ENCODE results near the gene ASGR2. TPM values are rescaled to one million over a fixed set of nuclear protein-coding genes. Genes with fewer than 3 reads are reported as not detected.
"Not testable (repeated sequence)": the region's sequence is repeated elsewhere in the genome, so short reads cannot be mapped to it uniquely, and the experiment has no call there.

ASGR2 gene
- not detected in 2 replicates for total RNA-seq (2014; rRNA removed; shearing (Covaris generic))
- not detected in 2 replicates for polyA plus RNA-seq (2014; cell fraction: nucleus; rRNA removed)

DNA sequence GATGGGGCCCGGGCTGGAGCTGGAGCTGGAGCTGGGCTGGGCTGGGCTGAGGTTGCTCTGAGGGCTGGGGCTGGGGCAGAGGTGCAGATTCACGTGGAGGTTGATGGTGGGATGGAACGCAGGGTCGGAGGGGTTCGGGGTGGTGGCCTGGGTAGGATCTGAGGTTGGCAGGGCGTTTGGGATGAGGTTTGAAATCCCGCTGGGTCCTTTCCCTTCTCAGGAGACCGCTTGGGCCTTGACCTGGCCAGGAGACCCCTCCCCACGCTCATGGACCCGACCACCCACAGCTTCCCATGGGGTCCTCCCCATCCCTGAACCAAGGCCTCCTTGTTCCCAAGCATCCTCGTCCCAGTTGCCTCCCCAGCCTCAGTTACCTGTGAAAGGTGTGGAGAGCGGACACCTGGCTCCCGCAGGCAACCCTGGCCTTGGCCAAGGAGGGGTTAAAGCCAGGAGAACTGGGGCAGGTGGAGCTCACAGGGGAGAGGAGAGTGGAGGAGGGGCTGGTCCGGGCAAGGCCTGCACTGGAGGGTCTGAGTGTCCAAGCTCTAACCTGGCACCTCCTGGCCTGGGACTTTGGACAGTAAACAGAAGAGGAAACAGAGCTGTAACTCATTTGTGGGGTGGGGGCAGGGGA is at the start of gene ASGR2:
TSS of gene ASGR2 (minus strand) at position 582 of the 634 bp plus-strand sequence. CDS start 582 bp downstream, outside the sequence.
- no peak for DNase-seq (ENCODE audit: extremely low read depth, low read depth)

DNA sequence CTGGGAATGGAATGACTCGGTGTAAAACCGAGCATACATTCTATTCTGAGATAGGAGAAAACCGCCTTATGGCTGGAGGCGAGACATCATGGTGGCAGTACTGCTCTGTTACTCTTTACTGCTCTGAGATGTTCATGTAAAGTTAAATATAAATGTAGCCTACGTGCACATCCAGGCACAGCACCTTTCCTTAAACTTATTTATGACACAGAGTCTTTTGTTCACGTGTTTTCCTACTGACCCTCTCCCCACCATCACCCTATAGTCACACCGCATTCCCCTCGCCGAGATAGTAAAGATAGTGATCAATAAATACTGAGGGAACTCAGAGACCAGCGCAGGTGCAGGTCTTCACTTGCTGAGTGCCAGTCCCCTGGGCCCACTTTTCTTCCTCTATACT is 44.9 kb upstream of the ASGR2 start:
- DNase-seq (ENCODE audit: extremely low read depth, low read depth), result not testable (repeated sequence)

DNA sequence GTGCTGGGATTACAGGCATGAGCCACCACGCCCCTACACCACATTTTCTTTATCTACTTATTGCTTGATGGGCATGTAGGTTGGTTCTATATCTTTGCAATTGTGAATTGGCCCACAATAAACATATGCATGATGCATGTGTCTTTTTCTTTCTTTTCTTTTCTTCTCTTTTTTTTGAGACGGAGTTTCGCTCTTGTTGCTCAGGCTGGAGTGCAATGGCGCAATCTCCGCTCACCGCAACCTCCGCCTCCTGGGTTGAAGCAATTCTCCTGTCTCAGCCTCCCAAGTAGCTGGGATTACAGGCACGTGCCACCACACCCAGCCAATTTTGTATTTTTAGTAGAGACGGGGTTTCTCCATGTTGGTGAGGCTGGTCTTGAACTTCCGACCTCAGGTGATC is 43.8 kb upstream of the ASGR2 start:
- DNase-seq (ENCODE audit: extremely low read depth, low read depth), result not testable (repeated sequence)

- no peak for DNase-seq (ENCODE audit: extremely low read depth, low read depth)
Observed at GRCh38 chr17:7156342-7156940, 41.8 kb upstream of the ASGR2 start.

DNA sequence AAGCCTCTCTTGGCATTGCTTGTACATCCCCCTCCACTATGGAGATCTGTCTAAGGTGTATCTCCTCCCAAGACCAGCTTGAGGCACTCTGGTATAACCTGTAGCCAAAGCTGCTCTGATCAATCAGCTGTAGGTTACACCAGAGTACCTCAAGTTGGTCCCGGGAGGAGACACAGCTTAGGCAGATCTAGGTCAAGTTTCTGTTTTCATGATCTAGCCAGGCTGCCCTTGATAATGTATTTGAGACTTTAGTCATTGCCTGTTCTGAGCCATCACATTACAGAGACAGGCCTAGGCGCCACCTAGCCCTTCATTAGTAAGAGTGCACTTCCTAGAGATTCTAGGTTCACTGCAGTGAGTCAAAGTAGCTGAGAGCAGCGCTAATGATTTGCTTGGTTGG is 33.1 kb upstream of the ASGR2 start:
- no peak for DNase-seq (ENCODE audit: extremely low read depth, low read depth)

DNA sequence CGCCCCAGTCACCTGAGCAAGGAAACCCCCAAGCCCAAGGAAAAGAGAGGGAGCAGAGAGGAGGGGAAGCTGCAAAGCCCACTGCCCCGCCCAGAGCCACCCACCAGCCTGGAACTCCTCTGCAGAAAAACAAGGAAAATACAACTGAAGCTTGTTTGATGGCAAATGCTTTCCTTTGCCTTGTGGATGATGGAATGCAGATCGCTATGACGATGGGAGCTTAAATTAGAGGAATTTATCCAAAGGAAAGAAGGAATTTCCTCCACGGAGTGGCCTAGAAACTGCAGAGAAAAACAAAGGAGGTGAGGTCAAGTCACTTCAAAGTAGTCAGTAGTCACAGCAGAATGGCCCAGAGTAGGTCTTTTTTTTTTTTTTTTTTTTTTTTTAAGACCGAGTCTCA is 31.5 kb upstream of the ASGR2 start:
- DNase-seq (ENCODE audit: extremely low read depth, low read depth), result no peak

- DNase-seq (ENCODE audit: extremely low read depth, low read depth), result no peak
Observed at GRCh38 chr17:7144213-7144612, 29.6 kb upstream of the ASGR2 start.

DNA sequence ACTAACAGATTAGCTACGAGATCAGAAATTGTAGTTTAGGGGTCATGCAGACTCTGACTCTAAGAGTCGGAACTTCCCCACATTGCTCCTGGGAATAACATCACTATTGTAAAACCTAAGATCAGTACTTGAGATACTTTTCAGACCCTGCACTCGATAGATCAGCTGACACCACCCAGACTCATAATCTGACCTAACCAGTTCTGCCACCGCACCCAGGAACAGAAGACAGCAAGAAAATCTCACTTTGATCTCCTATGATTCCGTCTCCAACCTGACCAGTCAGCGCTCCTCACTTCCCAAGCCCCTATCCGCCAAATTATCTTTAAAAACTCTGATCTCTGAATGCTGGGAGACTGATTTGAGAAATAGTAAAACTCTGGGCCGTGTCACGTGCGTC is 27.2 kb upstream of the ASGR2 start:
- DNase-seq (ENCODE audit: extremely low read depth, low read depth), result no peak

GRCh38 chr17:7139400-7139799 is 24.8 kb upstream of the ASGR2 start:
- no peak for DNase-seq (ENCODE audit: extremely low read depth, low read depth)

GRCh38 chr17:7138800-7139381 is 24.3 kb upstream of the ASGR2 start:
- no peak for DNase-seq (ENCODE audit: extremely low read depth, low read depth)

DNA sequence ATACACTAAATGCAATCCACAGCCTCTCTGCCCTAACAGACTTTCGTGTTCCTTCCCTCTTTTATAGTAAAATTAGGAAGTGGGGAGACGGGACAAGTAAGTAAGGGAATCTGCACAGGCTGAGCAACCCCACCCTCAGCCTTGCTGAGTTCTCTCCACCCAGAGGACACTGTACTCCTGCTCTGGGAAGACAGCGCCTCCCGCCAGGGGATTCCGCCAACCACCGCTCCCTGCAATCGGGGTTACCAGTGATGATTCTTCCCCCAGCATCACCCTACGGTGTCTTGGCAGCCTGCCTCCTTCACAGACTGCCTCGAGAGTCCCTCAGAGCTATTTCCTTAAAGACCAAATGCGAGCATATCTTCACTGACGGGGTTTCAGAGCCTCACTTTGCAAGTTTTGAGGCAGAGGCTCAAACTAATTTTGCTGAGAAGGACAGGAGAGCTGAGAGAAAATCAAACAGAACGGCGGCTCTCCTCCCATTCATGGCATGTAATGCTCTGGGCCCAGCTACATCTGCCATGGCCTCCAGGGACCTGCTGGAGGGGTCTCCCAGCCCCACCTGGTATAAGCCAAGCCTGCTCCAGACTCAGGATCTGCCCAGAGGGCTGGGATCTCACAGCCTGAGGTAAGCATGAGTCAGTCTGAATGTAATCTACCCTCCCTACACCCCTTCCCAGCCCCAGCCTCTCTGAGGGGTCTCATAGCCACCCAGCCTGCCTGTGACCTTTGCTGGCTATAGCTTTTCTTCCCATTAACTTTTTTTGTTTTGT is 22.7 kb upstream of the ASGR2 start:
- DNase-seq (ENCODE audit: extremely low read depth, low read depth), result no peak

DNA sequence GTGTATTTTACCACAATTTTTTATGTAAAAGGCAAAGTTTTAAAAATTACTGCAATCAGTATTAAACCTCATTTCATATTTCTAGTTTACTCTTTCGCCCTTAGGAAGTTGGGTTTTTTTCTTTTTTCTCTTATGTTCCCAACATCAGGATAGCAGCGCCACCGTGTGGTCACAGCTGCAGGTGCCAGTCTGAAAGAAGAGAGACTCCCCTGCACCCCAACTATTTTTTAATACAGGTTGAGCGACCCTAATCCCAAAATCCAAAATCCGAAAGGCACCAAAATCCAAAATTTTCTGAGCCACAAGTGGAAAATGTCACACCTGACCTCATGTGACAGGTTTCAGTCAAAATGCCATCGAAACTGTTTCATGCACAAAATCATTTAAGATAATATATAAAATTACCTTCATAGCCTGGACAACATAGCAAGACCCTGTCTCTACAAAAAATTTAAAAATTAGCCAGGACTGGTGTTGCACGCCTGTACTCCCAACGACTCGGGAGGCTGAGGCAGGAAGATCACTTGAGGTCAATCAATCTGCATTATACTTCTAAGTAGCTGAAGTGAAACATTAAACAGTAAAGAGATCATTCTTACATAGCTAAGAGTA is 21.8 kb upstream of the ASGR2 start:
- DNase-seq (ENCODE audit: extremely low read depth, low read depth), result peak; percentile 60

DNA sequence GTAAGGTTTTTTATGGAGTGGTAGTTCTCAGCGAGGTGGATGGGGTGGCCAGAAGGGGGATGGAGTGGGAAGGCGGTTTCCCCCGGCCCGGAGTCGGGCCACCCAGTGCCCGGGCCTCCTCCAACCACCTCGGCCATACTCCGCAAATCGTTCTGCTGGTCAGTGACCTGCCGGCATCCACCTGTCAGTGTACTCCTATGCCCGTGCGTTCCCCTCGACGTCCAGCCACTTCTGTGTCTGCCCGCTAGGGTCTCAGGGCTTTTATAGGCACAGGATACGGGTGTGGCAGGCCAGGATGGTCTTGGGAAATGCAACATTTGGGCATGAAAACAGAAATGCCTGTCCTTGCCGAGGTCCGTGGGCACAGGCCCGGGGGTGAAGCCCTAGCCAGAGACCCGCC is 19.3 kb upstream of the ASGR2 start:
- no peak for DNase-seq (ENCODE audit: extremely low read depth, low read depth)

- DNase-seq (ENCODE audit: extremely low read depth, low read depth), result peak; percentile 6
Observed at GRCh38 chr17:7133424-7133823, 18.8 kb upstream of the ASGR2 start.

GRCh38 chr17:7132511-7133094 is 18.0 kb upstream of the ASGR2 start:
- DNase-seq (ENCODE audit: extremely low read depth, low read depth), result no peak

DNA sequence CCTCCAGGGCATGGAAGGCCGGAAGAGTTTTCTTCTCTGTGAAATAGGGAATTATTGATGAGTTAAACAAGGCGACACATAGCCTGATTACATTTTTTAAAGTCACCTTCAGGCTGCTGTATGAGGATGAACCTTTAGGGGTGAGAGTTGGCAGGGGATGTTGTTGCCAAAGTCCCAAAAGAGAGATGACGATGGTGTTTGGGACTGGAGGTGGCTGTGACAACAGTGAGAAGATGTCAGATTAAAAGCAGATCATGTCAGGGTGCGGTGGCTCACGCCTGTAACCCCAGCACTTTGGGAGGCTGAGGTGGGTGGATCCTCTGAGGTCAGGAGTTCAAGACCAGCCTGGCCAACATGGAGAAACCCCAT is 16.8 kb upstream of the ASGR2 start:
- no peak for DNase-seq (ENCODE audit: extremely low read depth, low read depth)

DNA sequence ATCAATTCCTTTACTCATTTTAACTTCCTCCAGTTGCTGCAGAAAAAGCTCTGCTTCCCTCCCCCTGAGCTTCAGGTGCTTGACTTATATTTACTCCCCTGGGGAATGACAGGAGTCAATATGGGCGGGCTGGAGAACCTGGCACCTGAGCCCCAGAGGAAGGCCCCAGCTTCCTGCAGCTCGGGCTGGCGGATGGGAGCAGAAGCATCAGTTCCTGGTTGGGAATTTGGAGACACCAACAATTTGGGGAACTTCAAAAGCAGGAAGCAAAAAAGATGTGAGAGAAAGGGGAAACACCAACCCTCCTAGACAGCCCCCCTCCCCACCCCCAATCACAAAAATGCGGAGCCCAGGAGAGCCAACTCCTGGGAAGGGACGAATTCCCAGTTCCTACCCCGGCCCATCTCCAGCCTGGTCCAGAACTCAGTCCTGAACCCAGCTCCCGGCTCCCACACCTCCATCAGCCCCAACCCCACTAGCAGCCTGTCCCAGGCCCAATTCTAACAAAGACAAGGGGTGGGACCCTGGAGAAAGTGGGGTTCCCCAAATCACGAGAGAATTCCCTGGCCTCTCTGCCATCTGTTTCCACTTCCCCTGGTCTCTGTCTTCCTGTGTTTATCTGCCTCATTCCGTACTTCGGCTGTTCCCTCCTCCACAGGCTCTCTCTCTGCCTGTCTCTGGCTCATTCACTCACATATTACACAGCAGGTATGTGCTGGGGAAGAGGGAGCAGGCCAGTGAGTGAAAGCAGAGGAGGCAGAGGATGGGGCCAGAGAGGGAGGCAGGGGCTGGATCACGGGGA is 16.2 kb upstream of the ASGR2 start:
- no peak for DNase-seq (ENCODE audit: extremely low read depth, low read depth)

DNA sequence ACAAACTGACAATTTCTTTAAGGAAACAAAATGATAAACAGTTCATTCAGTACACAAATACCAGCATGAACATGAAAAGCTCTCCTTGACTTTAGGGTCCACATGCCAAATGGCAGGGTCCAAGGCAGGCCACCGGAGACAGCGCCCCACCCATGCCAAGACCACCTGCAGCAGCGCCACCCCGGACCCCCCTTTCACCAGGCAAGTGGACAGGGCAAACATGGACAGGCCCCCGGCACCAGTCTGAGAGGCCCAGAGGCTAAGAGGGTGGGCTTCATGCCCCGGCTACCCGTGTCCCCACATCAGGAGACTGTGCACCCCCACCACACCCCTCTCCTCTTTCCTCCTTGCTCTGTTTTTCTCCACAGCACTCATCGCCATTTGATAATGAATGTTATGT is 14.7 kb upstream of the ASGR2 start:
- no peak for DNase-seq (ENCODE audit: extremely low read depth, low read depth)

DNA sequence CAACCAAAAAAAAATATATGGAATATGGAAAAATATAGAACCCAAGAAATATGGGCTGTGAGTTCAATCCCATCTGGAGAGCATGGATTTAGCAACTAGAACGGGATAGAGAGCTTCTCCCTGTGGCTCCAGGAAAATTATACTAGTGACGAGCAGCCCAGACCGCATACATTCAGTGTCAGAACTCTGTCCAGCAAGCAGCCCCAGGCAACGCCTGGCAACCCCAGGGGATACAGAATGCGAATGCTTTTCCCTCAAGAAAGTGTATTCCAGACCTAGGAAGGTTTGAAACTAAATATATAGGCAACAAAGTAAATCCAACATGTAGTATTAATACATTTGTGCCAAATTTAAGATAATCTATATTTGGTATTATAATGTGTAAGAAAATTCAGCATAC is 13.5 kb upstream of the ASGR2 start:
- no peak for DNase-seq (ENCODE audit: extremely low read depth, low read depth)

DNA sequence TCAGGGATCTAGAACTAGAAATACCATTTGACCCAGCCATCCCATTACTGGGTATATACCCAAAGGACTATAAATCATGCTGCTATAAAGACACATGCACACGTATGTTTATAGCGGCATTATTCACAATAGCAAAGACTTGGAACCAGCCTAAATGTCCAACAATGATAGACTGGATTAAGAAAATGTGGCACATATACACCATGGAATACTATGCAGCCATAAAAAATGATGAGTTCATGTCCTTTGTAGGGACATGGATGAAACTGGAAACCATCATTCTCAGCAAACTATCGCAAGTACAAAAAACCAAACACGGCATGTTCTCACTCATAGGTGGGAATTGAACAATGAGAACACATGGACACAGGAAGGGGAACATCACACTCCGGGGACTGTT is 12.9 kb upstream of the ASGR2 start:
- DNase-seq (ENCODE audit: extremely low read depth, low read depth), result not testable (repeated sequence)

All from NCI-H460 (cell line).